Liver (tissue), 9 donors: ENCODE data around the gene SCLY. TPM values are rescaled to one million over a fixed set of nuclear protein-coding genes. Genes with fewer than 3 reads are reported as not detected.
A peak's percentile ranks its signal among the peaks of the same experiment; 100 is the strongest.

Source experiments
- DNase-seq: peaks from one replicate; pipeline ENCODE4 v3.0.0-alpha.2; 2017; ENCODE audit warnings: low spot score
- H3K27ac ChIP-seq, 2 donors: one replicate each; pipeline ENCODE4 v1.7.0; 2013; ENCODE audit warnings: inconsistent platforms in 2 of 2, low read length in 2 of 2, control low read depth in 1 of 2, low read depth in 1 of 2, mild to moderate bottlenecking in 1 of 2
- H3K27me3 ChIP-seq, 4 donors: one replicate each; pipeline versions ENCODE4 v1.6.1 to v1.7.0; 2013; ENCODE audit warnings: low read length in 3 of 4, inconsistent platforms in 1 of 4, mild to moderate bottlenecking in 1 of 4, moderate library complexity in 1 of 4; ENCODE audit not compliant: control insufficient read depth in 4 of 4, insufficient read depth in 4 of 4
- H3K36me3 ChIP-seq, 4 donors: one replicate each; pipeline versions ENCODE4 v1.6.1 to v1.7.0; 2013; ENCODE audit warnings: low read length in 3 of 4, mild to moderate bottlenecking in 3 of 4, low read depth in 1 of 4, moderate library complexity in 1 of 4; ENCODE audit not compliant: control insufficient read depth in 4 of 4, insufficient read depth in 3 of 4
- H3K4me1 ChIP-seq, 4 donors: one replicate each; pipeline versions ENCODE4 v1.6.1 to v1.7.0; 2013; ENCODE audit warnings: low read length in 3 of 4, mild to moderate bottlenecking in 3 of 4, moderate library complexity in 1 of 4; ENCODE audit not compliant: control insufficient read depth in 4 of 4, insufficient read depth in 4 of 4
- H3K4me3 ChIP-seq, 3 donors: one replicate each; pipeline versions ENCODE4 v1.6.1 to v1.7.0; 2013; ENCODE audit warnings: low read length in 3 of 3, control low read depth in 1 of 3, low read depth in 1 of 3, mild to moderate bottlenecking in 1 of 3
- H3K9ac ChIP-seq, 2 donors: one replicate each; pipeline ENCODE4 v1.7.0; 2013; ENCODE audit warnings: low read length in 2 of 2, mild to moderate bottlenecking in 2 of 2, moderate library complexity in 2 of 2, control low read depth in 1 of 2, low read depth in 1 of 2
- H3K9me3 ChIP-seq, 4 donors: one replicate each; pipeline versions ENCODE4 v1.6.1 to v1.7.0; 2013; ENCODE audit warnings: low read length in 3 of 4; ENCODE audit not compliant: control insufficient read depth in 4 of 4
- ATF3 ChIP-seq: IDR thresholded peaks from 2 replicates; pipeline ENCODE4 v1.6.1; 2016; ENCODE audit warnings: antibody characterized with exemption
- EGR1 ChIP-seq, 2 donors: IDR thresholded peaks; 2 replicates each; pipeline ENCODE4 v1.6.1; 2016 to 2018; ENCODE audit warnings: antibody characterized with exemption in 2 of 2, low read depth in 2 of 2
- FOXA1 ChIP-seq: IDR thresholded peaks from 2 replicates; pipeline ENCODE4 v1.6.1; 2016; ENCODE audit warnings: antibody characterized with exemption
- FOXA2 ChIP-seq: IDR thresholded peaks from 2 replicates; pipeline ENCODE4 v1.6.1; 2016; ENCODE audit warnings: antibody characterized with exemption
- HNF4A ChIP-seq, 2 donors: conservative IDR thresholded peaks; 2 replicates each; pipeline ENCODE4 v1.6.1; 2016; ENCODE audit warnings: antibody characterized with exemption in 2 of 2, mild to moderate bottlenecking in 2 of 2
- HNF4G ChIP-seq: IDR thresholded peaks from 2 replicates; pipeline ENCODE4 v1.6.1; 2016; ENCODE audit warnings: antibody characterized with exemption
- JUND ChIP-seq, 2 donors: IDR thresholded peaks; 2 replicates each; pipeline ENCODE4 v1.6.1; 2016; ENCODE audit warnings: antibody characterized with exemption in 2 of 2
- RAD21 ChIP-seq, 2 donors: IDR thresholded peaks; 2 replicates each; pipeline ENCODE4 v1.6.1; 2016; ENCODE audit warnings: antibody characterized with exemption in 2 of 2, mild to moderate bottlenecking in 2 of 2
- REST ChIP-seq: IDR thresholded peaks from 2 replicates; pipeline ENCODE4 v1.6.1; 2016; ENCODE audit warnings: antibody characterized with exemption, mild to moderate bottlenecking
- TAF1 ChIP-seq: conservative IDR thresholded peaks from 2 replicates; pipeline ENCODE4 v1.6.1; 2016; ENCODE audit warnings: antibody characterized with exemption, mild to moderate bottlenecking
- YY1 ChIP-seq: IDR thresholded peaks from 2 replicates; pipeline ENCODE4 v1.6.1; 2016; ENCODE audit warnings: antibody characterized with exemption, mild to moderate bottlenecking
- ZBTB33 ChIP-seq: IDR thresholded peaks from 2 replicates; pipeline ENCODE4 v1.6.1; 2016; ENCODE audit warnings: antibody characterized with exemption
- WGBS: extraction: QIAGEN DNeasy Blood & Tissue Kit; methylation state at CpG from one replicate; pipeline ENCODE4 v1.1.7; 2013; 5-methylcytosine and 5-hydroxymethylcytosine counted together
- polyA plus RNA-seq, 2 donors: library from polyadenylated mRNA; stranded (reverse) in 1 of 2; unstranded in 1 of 2; fragments of 200-250 nt in 1 of 2; fragments of >200 nt in 1 of 2; fragmentation: Nextera tagmentation in 1 of 2; extraction: Ambion mirVana in 1 of 2; gene quantifications; one replicate each; pipeline versions ENCODE4 v1.2.1 to v1.2.3, GENCODE V29; 2013 to 2015
- total RNA-seq, 2 donors: library from RNA; depleted of rRNA; stranded (reverse); fragments of >200 nt; gene quantifications; one replicate each; pipeline ENCODE4 v1.2.3, GENCODE V29; 2014
- TF ChIP-seq, protein P1 (sequence below): IDR thresholded peaks from 2 replicates; pipeline ENCODE4 v1.6.1; 2016; ENCODE audit warnings: antibody characterized with exemption
- TF ChIP-seq, protein P2 (sequence below): fragments of 150-350 bp; IDR thresholded peaks from 2 replicates; pipeline ENCODE4 v1.5.1; 2017; ENCODE audit warnings: improper control_type of control experiment, low read depth, low read length; ENCODE audit not compliant: missing input control
- donor health status: healthy.
- donor health status: healthy.
- donor health status: healthy.
- donor health status: healthy.
- donor health status: healthy.

Gene SCLY
- total and polyA plus RNA-seq, 4 donors = 21.6 to 39.2 (median 25.0) TPM

GRCh38 chr2:238106698-238107524 is 46.1 kb downstream of the SCLY start:
- H3K4me3 ChIP-seq = peak overlapping the region; percentile 20 to 42 (median 29)
- H3K27me3 ChIP-seq = no peaks in the 10 kb centered on the region
- 70% methylated on average over 28 of the region's 28 CpGs for WGBS
- peaks cover 4 to 18% (median 12%) of the 10 kb centered on the region in 4 donors for H3K4me1 ChIP-seq
- peak overlapping the region in 1 of 2 donors; percentile 2 for H3K9ac ChIP-seq
- H3K36me3 ChIP-seq = no peaks in the 10 kb centered on the region
- H3K9me3 ChIP-seq = no peaks in the 10 kb centered on the region
- peak overlapping the region; percentile 54 to 67 for H3K27ac ChIP-seq
- DNase-seq = peak; percentile 30
- TF ChIP-seq ATF3 (no peak), YY1 (no peak), FOXA2 (no peak), TAF1 (no peak), EGR1 (IDR thresholded peaks at IDR 0.05; ENCODE audit: low read depth in 2 of 2) (no peak), ZBTB33 (no peak), REST (no peak), JUND (IDR thresholded peaks at IDR 0.05) (no peak), FOXA1 (no peak), HNF4A (conservative IDR thresholded peaks at IDR 0.05) (no peak), RAD21 (IDR thresholded peaks at IDR 0.05) (peak; percentile 74 to 80), HNF4G (no peak)
- TF ChIP-seq, protein P1, sequence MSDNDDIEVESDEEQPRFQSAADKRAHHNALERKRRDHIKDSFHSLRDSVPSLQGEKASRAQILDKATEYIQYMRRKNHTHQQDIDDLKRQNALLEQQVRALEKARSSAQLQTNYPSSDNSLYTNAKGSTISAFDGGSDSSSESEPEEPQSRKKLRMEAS = no peak
- TF ChIP-seq, protein P2, sequence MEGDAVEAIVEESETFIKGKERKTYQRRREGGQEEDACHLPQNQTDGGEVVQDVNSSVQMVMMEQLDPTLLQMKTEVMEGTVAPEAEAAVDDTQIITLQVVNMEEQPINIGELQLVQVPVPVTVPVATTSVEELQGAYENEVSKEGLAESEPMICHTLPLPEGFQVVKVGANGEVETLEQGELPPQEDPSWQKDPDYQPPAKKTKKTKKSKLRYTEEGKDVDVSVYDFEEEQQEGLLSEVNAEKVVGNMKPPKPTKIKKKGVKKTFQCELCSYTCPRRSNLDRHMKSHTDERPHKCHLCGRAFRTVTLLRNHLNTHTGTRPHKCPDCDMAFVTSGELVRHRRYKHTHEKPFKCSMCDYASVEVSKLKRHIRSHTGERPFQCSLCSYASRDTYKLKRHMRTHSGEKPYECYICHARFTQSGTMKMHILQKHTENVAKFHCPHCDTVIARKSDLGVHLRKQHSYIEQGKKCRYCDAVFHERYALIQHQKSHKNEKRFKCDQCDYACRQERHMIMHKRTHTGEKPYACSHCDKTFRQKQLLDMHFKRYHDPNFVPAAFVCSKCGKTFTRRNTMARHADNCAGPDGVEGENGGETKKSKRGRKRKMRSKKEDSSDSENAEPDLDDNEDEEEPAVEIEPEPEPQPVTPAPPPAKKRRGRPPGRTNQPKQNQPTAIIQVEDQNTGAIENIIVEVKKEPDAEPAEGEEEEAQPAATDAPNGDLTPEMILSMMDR = peak; percentile 35
